ENCODE results near the gene ACAA2. TPM values are rescaled to one million over a fixed set of nuclear protein-coding genes. Genes with fewer than 3 reads are reported as not detected.

Gene ACAA2
- total RNA-seq, 1 experiment from 2014 or later = 51.1 TPM

DNA sequence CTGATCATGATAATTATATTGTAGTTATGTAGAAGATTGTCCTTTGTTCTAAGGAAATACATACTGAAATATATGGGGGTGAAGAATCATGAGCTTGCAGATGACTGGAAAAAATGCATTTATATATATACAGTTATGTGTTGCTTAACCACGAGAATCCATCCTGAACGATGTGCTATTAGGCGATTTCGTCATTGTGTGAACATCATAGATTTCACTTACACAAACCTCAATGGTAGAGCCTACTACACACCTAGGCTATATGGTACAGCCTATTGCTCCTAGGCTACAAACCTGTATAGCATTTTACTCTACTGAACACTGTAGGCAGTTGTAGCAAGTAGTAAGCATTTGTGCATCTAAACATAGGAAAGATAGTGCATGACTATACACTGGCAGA, 2.6 kb upstream of the ACAA2 start:
- H3K9me3 ChIP-seq (ENCODE audit: low read depth, low read length, poor library complexity, severe bottlenecking) = no peaks in the 10 kb centered on the region
- BruUV-seq (replicated peaks) = no TSS peak
- no peak for TF ChIP-seq CTCF (conservative IDR thresholded peaks at IDR 0.05; ENCODE audit: low read depth, low read length)
- no peak for TF ChIP-seq EZH2 (IDR thresholded peaks at IDR 0.05; ENCODE audit: borderline replicate concordance, low read depth, low read length, poor library complexity, severe bottlenecking)
- H3K36me3 ChIP-seq (ENCODE audit: insufficient read depth, low read length, poor library complexity, severe bottlenecking) = no peaks in the 10 kb centered on the region
- intact Hi-C loops (cut with micrococcal nuclease; ENCODE audit: unreplicated experiment) = no loop called here
- no peak for DNase-seq (ENCODE audit: low spot score)
- no peaks in the 10 kb centered on the region for H3K27me3 ChIP-seq (replicated peaks; ENCODE audit: insufficient read depth, low read depth, low read length, poor library complexity)
- CTCF ChIA-PET = no interaction called here
- H3K4me1 ChIP-seq (ENCODE audit: insufficient read depth, low read length, poor library complexity, severe bottlenecking) = peaks cover 4% of the 10 kb centered on the region
- H3K4me3 ChIP-seq (ENCODE audit: low read depth, low read length, poor library complexity, severe bottlenecking) = no peak overlapping the region
- H3K27ac ChIP-seq (ENCODE audit: low read depth, low read length, poor library complexity, severe bottlenecking) = no peak overlapping the region
- POLR2A ChIA-PET (ENCODE audit: low non-redundant PET) = no interaction called here

- no peaks in the 10 kb centered on the region for H3K36me3 ChIP-seq (ENCODE audit: insufficient read depth, low read length, poor library complexity, severe bottlenecking)
- POLR2A ChIA-PET (ENCODE audit: low non-redundant PET) = interaction anchor here (0.7 kb wide), 1 partner anchor 590 kb away, joined by 4 read pairs; no protein-coding TSS in a partner anchor
- H3K9me3 ChIP-seq (ENCODE audit: low read depth, low read length, poor library complexity, severe bottlenecking) = peaks cover 8% of the 10 kb centered on the region
- TF ChIP-seq EZH2 (IDR thresholded peaks at IDR 0.05; ENCODE audit: borderline replicate concordance, low read depth, low read length, poor library complexity, severe bottlenecking) = no peak
- no peak for TF ChIP-seq CTCF (conservative IDR thresholded peaks at IDR 0.05; ENCODE audit: low read depth, low read length)
- H3K4me1 ChIP-seq (ENCODE audit: insufficient read depth, low read length, poor library complexity, severe bottlenecking) = peaks cover 4% of the 10 kb centered on the region
- peak overlapping the region; percentile 78 for H3K27ac ChIP-seq (ENCODE audit: low read depth, low read length, poor library complexity, severe bottlenecking)
- no peaks in the 10 kb centered on the region for H3K27me3 ChIP-seq (replicated peaks; ENCODE audit: insufficient read depth, low read depth, low read length, poor library complexity)
- BruUV-seq (replicated peaks) = TSS peak; percentile 100
- CTCF ChIA-PET = no interaction called here
- peak; percentile 52 for DNase-seq (ENCODE audit: low spot score)
- intact Hi-C loops (cut with micrococcal nuclease; ENCODE audit: unreplicated experiment) = loop anchor here (1.0 kb wide), 1 partner anchor 44 kb away; no protein-coding TSS in a partner anchor
- H3K4me3 ChIP-seq (ENCODE audit: low read depth, low read length, poor library complexity, severe bottlenecking) = peak overlapping the region; percentile 71
Measured at GRCh38 chr18:49814147-49814499, 790 bp upstream of the ACAA2 start.

GRCh38 chr18:49813069-49813318, 339 bp downstream of the ACAA2 start:
- intact Hi-C loops (cut with micrococcal nuclease; ENCODE audit: unreplicated experiment) = no loop called here
- BruUV-seq (replicated peaks) = no TSS peak
- ChIA-PET CTCF (no interaction called here), POLR2A (ENCODE audit: low non-redundant PET) (no interaction called here)
- Histone ChIP-seq H3K27me3 (replicated peaks; ENCODE audit: insufficient read depth, low read depth, low read length, poor library complexity) (no peaks in the 10 kb centered on the region), H3K4me3 (ENCODE audit: low read depth, low read length, poor library complexity, severe bottlenecking) (peak overlapping the region; percentile 71), H3K27ac (ENCODE audit: low read depth, low read length, poor library complexity, severe bottlenecking) (peak overlapping the region; percentile 78), H3K36me3 (ENCODE audit: insufficient read depth, low read length, poor library complexity, severe bottlenecking) (no peaks in the 10 kb centered on the region), H3K9me3 (ENCODE audit: low read depth, low read length, poor library complexity, severe bottlenecking) (peaks cover 11% of the 10 kb centered on the region), H3K4me1 (ENCODE audit: insufficient read depth, low read length, poor library complexity, severe bottlenecking) (peaks cover 4% of the 10 kb centered on the region)
- TF ChIP-seq CTCF (conservative IDR thresholded peaks at IDR 0.05; ENCODE audit: low read depth, low read length) (no peak), EZH2 (IDR thresholded peaks at IDR 0.05; ENCODE audit: borderline replicate concordance, low read depth, low read length, poor library complexity, severe bottlenecking) (no peak)
- no peak for DNase-seq (ENCODE audit: low spot score)

Data from A673 (cell line).